Lung (tissue), 12 donors: ENCODE data around the gene PELI3. TPM values are rescaled to one million over a fixed set of nuclear protein-coding genes. Genes with fewer than 3 reads are reported as not detected.

Experiments
- ATAC-seq: fragments of 200-7000 bp; cut with Tn5 transposase; one replicate; pipeline ENCODE4 v1.9.1; 2020; ENCODE audit warnings: moderate number of reproducible peaks; ENCODE audit not compliant: insufficient read depth, low FRiP score
- DNase-seq, 3 donors: peaks; one replicate each; pipeline ENCODE4 v3.0.0-alpha.2; 2013 to 2017
- H3K27ac ChIP-seq, 2 donors: one replicate each; pipeline ENCODE4 v1.5.1; 2013; ENCODE audit warnings: mild to moderate bottlenecking in 2 of 2, moderate library complexity in 2 of 2, control low read depth in 1 of 2, inconsistent platforms in 1 of 2, low read depth in 1 of 2, low read length in 1 of 2
- H3K27me3 ChIP-seq, 3 donors: one replicate each; pipeline ENCODE4 v1.5.1; 2013; ENCODE audit warnings: low read length in 2 of 3; ENCODE audit not compliant: control insufficient read depth in 3 of 3, insufficient read depth in 3 of 3
- H3K36me3 ChIP-seq, 4 donors: one replicate each; pipeline ENCODE4 v1.5.1; 2013; ENCODE audit warnings: low read length in 4 of 4, mild to moderate bottlenecking in 1 of 4, moderate library complexity in 1 of 4; ENCODE audit not compliant: control insufficient read depth in 4 of 4, insufficient read depth in 4 of 4
- H3K4me1 ChIP-seq, 5 donors: one replicate each; pipeline ENCODE4 v1.5.1; 2013; ENCODE audit warnings: low read length in 5 of 5, mild to moderate bottlenecking in 2 of 5, moderate library complexity in 1 of 5; ENCODE audit not compliant: control insufficient read depth in 5 of 5, insufficient read depth in 5 of 5
- H3K4me3 ChIP-seq: one replicate; pipeline ENCODE4 v1.5.1; 2013; ENCODE audit warnings: mild to moderate bottlenecking, control low read depth, moderate library complexity
- H3K9ac ChIP-seq, 2 donors: one replicate each; pipeline ENCODE4 v1.5.1; 2013; ENCODE audit warnings: low read length in 2 of 2, control low read depth in 1 of 2; ENCODE audit not compliant: insufficient read depth in 1 of 2
- H3K9me3 ChIP-seq, 4 donors: one replicate each; pipeline ENCODE4 v1.5.1; 2013; ENCODE audit warnings: low read length in 3 of 4, mild to moderate bottlenecking in 1 of 4, moderate library complexity in 1 of 4; ENCODE audit not compliant: control insufficient read depth in 4 of 4, insufficient read depth in 3 of 4
- WGBS, 2 donors: extraction: QIAGEN DNeasy Blood & Tissue Kit; methylation state at CpG; one replicate each; pipeline ENCODE4 v1.1.7; 2013; 5-methylcytosine and 5-hydroxymethylcytosine counted together
- polyA plus RNA-seq, 2 donors: library from polyadenylated mRNA; stranded (reverse); fragments of 200-250 nt; gene quantifications; one replicate each; pipeline ENCODE4 v1.2.1, GENCODE V29; 2013
- total RNA-seq, 2 donors: library from RNA; depleted of rRNA in 1 of 2; stranded (reverse); fragments of >200 nt in 1 of 2; gene quantifications; one replicate each; pipeline ENCODE4 v1.2.1, GENCODE V29; 2014 to 2021
- TF ChIP-seq, protein P1 (sequence below): IDR thresholded peaks from 2 replicates; pipeline ENCODE4 v1.5.1; 2012; ENCODE audit warnings: mild to moderate bottlenecking; ENCODE audit errors: control extremely low read depth, extremely low read depth
- donor health status: control.
- donor health status: control.
- donor health status: Bipolar disorder and iron deficiency.
- donor health status: healthy.
- donor health status: DM: yes; HTN: yes; CAD: no.

PELI3 gene
- total and polyA plus RNA-seq, 4 donors = 4.9 to 12.6 (median 7.5) TPM

DNA sequence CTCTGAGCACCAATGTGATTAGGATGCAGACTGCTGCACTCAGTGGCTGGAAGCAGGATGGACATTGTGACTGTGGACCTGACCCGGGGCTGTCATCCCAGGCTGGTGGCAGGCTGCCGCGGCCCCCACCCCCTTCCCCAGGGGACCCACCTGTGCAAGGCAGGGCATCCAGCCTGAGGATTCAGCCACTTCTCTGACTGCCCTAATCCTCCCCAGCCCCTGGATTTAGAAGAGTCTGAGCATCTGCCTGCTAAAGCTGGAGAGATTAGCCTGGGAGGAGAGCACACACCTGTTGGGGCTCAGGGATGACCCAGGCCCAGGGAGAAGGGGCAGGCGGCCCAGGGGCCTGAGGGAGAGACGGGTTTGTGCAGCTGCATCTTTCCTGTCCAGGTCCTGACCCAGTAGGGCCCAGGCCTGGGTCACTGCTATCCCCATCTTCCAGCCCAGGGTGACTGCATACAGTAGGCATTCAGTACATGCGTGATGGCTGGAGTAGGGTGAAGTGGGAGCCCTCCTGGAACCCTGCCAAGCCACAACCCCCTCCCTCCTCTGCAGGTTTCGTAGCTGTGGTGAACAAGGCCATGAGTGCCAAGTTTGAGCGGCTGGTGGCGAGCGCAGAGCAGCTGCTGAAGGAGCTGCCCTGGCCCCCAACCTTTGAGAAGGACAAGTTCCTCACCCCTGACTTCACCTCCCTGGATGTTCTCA lies 25.6 kb downstream of the PELI3 start:
- TF ChIP-seq, protein P1, sequence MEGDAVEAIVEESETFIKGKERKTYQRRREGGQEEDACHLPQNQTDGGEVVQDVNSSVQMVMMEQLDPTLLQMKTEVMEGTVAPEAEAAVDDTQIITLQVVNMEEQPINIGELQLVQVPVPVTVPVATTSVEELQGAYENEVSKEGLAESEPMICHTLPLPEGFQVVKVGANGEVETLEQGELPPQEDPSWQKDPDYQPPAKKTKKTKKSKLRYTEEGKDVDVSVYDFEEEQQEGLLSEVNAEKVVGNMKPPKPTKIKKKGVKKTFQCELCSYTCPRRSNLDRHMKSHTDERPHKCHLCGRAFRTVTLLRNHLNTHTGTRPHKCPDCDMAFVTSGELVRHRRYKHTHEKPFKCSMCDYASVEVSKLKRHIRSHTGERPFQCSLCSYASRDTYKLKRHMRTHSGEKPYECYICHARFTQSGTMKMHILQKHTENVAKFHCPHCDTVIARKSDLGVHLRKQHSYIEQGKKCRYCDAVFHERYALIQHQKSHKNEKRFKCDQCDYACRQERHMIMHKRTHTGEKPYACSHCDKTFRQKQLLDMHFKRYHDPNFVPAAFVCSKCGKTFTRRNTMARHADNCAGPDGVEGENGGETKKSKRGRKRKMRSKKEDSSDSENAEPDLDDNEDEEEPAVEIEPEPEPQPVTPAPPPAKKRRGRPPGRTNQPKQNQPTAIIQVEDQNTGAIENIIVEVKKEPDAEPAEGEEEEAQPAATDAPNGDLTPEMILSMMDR = no peak
- H3K27me3 ChIP-seq = no peaks in the 10 kb centered on the region
- H3K9ac ChIP-seq = no peak overlapping the region
- ATAC-seq (no peak), DNase-seq (no peak)
- no peak overlapping the region for H3K4me3 ChIP-seq
- H3K27ac ChIP-seq = no peak overlapping the region
- 86 to 87% methylated on average over 10 of the region's 10 CpGs for WGBS, 2 donors
- H3K36me3 ChIP-seq = peaks cover 0 to 52% (median 4%) of the 10 kb centered on the region in 4 donors
- no peaks in the 10 kb centered on the region for H3K4me1 ChIP-seq
- no peaks in the 10 kb centered on the region for H3K9me3 ChIP-seq

DNA sequence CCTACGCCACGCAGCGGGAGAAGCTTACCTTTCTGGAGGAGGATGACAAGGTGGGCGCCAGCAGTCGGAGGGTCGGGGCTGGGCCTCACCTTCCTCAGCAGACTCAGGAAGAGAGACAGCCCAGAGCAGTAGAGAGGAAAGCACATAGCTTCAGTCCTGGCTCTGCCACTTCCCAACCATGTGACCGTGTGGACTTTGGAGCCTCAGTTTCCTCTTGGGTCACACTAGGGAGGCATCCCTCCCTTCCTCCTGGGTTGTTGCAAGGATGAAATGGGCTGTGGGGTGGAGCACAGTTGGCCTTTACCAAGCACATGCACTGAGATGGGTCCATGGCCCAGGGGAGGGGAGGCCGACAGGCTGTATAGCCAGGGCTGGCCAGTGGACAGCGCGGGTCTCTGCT lies 26.4 kb downstream of the PELI3 start:
- Histone ChIP-seq H3K27me3 (no peaks in the 10 kb centered on the region), H3K9me3 (no peaks in the 10 kb centered on the region), H3K4me1 (no peaks in the 10 kb centered on the region), H3K27ac (no peak overlapping the region), H3K9ac (no peak overlapping the region), H3K36me3 (peaks cover 0 to 44% (median 4%) of the 10 kb centered on the region in 4 donors), H3K4me3 (no peak overlapping the region)
- no peak for ATAC-seq
- no peak for DNase-seq
- WGBS, 2 donors = 95 to 98% methylated on average over 10 of the region's 10 CpGs
- TF ChIP-seq, protein P1 = no peak

DNA sequence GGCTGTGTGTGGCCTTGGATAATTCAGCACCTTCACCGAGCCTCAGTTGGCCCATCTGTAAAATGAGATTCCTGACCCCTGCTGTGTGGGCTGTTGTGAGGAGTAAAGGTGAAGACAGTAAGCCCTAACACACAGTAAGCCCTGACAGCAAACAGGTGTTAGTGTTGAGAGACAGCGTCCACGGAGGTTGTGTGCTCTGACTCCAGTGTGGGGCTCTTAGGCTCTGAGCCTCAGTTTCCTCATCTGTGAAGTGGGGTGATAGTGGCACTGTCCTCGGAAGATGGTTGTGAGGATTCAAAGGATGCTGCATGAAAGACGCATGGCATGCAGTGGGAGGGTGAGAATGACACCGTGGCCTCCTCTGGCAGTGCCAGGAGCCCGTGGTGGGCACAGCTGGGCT lies 27.8 kb downstream of the PELI3 start:
- H3K36me3 ChIP-seq = peaks cover 0 to 40% (median 1%) of the 10 kb centered on the region in 4 donors

More for the DNA sequence above, 27.8 kb downstream of the PELI3 start:
- TF ChIP-seq, protein P1 = no peak
- ATAC-seq = no peak
- Histone ChIP-seq H3K9ac (no peak overlapping the region), H3K4me3 (no peak overlapping the region), H3K27ac (no peak overlapping the region), H3K9me3 (no peaks in the 10 kb centered on the region), H3K4me1 (no peaks in the 10 kb centered on the region), H3K27me3 (no peaks in the 10 kb centered on the region)
- DNase-seq = no peak
- WGBS, 2 donors = 95 to 98% methylated on average over 7 of the region's 7 CpGs
